A549 (cell line): ENCODE data around the gene LRP1. TPM values are rescaled to one million over a fixed set of nuclear protein-coding genes. Genes with fewer than 3 reads are reported as not detected.

Experiments used
- ATAC-seq, 2 experiments: fragments of 200-7000 bp in 1 of 2; fragments of >200 bp in 1 of 2; cut with Nextera tagmentation in 1 of 2; cut with Tn5 transposase in 1 of 2; 3 replicates each; pipeline versions ENCODE4 v1.8.0 to v1.9.1; 2018 to 2020; ENCODE audit warnings: mild to moderate bottlenecking in 1 of 2, moderate library complexity in 1 of 2
- CTCF ChIA-PET: fragments of 300-600 bp; sonication (Branson Sonifier 250); formaldehyde crosslinking; extraction: SDS; loops from one replicate; lab custom pipeline; 2021; ENCODE audit warnings: antibody characterized with exemption, inconsistent platforms; lab: Yijun Ruan, JAX
- POLR2A ChIA-PET: fragments of 350-600 bp; formaldehyde crosslinking; extraction: SDS; loops from one replicate; lab custom pipeline; 2021; ENCODE audit warnings: antibody characterized with exemption, inconsistent platforms; lab: Yijun Ruan, JAX
- DNase-seq, 2 experiments: peaks; one replicate each; pipeline versions ENCODE4 v3.0.0 to v3.0.0-alpha.2; 2011 to 2016; ENCODE audit warnings: low read depth in 1 of 2, low spot score in 1 of 2
- FAIRE-seq: peaks from 2 replicates; lab custom pipeline; 2011; peaks lifted over from hg19 to GRCh38; lab: Jason Lieb, UNC
- H3K27ac ChIP-seq, 2 experiments: fragments of >200 bp; sonication (Bioruptor Twin); formaldehyde crosslinking; 3 replicates each; pipeline ENCODE4 v1.5.1; 2016 to 2017
- H3K4me1 ChIP-seq: fragments of >200 bp; sonication (Bioruptor Twin); formaldehyde crosslinking; 3 replicates; pipeline ENCODE4 v1.6.1; 2016
- H3K4me2 ChIP-seq: fragments of >200 bp; sonication (Bioruptor Twin); formaldehyde crosslinking; 3 replicates; pipeline ENCODE4 v1.6.1; 2016
- H3K4me3 ChIP-seq: fragments of >200 bp; sonication (Bioruptor Twin); formaldehyde crosslinking; 3 replicates; pipeline ENCODE4 v1.5.1; 2016
- H3K9me3 ChIP-seq: fragments of >200 bp; sonication (Bioruptor Twin); formaldehyde crosslinking; 3 replicates; pipeline ENCODE4 v1.6.1; 2016
- BCL3 ChIP-seq: fragments of >200 bp; sonication (Bioruptor Twin); formaldehyde crosslinking; IDR thresholded peaks from 3 replicates; pipeline ENCODE4 v1.6.1; 2016
- CBX8 ChIP-seq: fragments of 200-600 bp; sonication (generic); IDR thresholded peaks from 2 replicates; pipeline ENCODE4 v1.6.1; 2016
- ESRRA ChIP-seq: fragments of 150-350 bp; IDR thresholded peaks from 2 replicates; pipeline ENCODE4 v1.6.1; 2014; ENCODE audit warnings: mild to moderate bottlenecking, low read length, borderline replicate concordance
- FOSL2 ChIP-seq, 2 experiments: fragments of 450-650 bp in 1 of 2; fragments of >200 bp in 1 of 2; sonication (Bioruptor Twin) in 1 of 2; formaldehyde crosslinking; IDR thresholded peaks; 2 replicates each; pipeline versions ENCODE4 v1.5.0 to v1.6.1; 2016 to 2020; ENCODE audit warnings: mild to moderate bottlenecking in 1 of 2, moderate library complexity in 1 of 2
- HDAC2 ChIP-seq: fragments of 200-600 bp; sonication (generic); IDR thresholded peaks from 2 replicates; pipeline ENCODE4 v1.6.1; 2016
- HOXB13 ChIP-seq: fragments of 250-450 bp; sonication (Bioruptor Pico); IDR thresholded peaks from 2 replicates; pipeline ENCODE4 v1.5.0; 2020; ENCODE audit warnings: low read depth, mild to moderate bottlenecking, moderate library complexity
- KDM5A ChIP-seq: fragments of 200-600 bp; sonication (generic); IDR thresholded peaks from 2 replicates; pipeline ENCODE4 v1.6.1; 2016; ENCODE audit warnings: antibody characterized with exemption, mild to moderate bottlenecking
- MYC ChIP-seq: IDR thresholded peaks from 2 replicates; pipeline ENCODE4 v1.6.1; 2012; ENCODE audit warnings: mild to moderate bottlenecking, inconsistent platforms, low read length, improper control_type of control experiment, borderline replicate concordance
- PBX3 ChIP-seq: IDR thresholded peaks from 2 replicates; pipeline ENCODE4 v1.6.1; 2012
- RFX5 ChIP-seq: fragments of 450-650 bp; IDR thresholded peaks from 2 replicates; pipeline ENCODE4 v1.7.1; 2014; ENCODE audit warnings: antibody characterized with exemption, mild to moderate bottlenecking, moderate library complexity
- ZC3H11A ChIP-seq: fragments of 450-650 bp; IDR thresholded peaks from 2 replicates; pipeline ENCODE4 v1.6.1; 2014; ENCODE audit warnings: antibody characterized with exemption, mild to moderate bottlenecking
- ZNF302 ChIP-seq: fragments of 250-450 bp; sonication (Bioruptor Pico); IDR thresholded peaks from 2 replicates; pipeline ENCODE4 v1.9.0; 2021; ENCODE audit warnings: inconsistent platforms, mild to moderate bottlenecking, moderate library complexity
- WGBS: methylation state at CpG from one replicate; pipeline ENCODE4 v1.1.6; 2017; ENCODE audit errors: missing lambda C conversion rate; 5-methylcytosine and 5-hydroxymethylcytosine counted together
- polyA plus RNA-seq, 4 experiments: library from polyadenylated mRNA; depleted of rRNA in 3 of 4; stranded (reverse); fragments of >200 nt; fragmentation: RNase III in 1 of 4; extraction: RNeasy Plus Mini Kit Qiagen cat#74134 plus additional on column Dnase treatment in 1 of 4; gene quantifications; 2 replicates in 3 of 4; 3 replicates in 1 of 4; pipeline ENCODE4 v1.2.3, GENCODE V29; 2011 to 2017
- TF ChIP-seq, protein P1 (sequence below): fragments of 450-650 bp; IDR thresholded peaks from 2 replicates; pipeline ENCODE4 v1.6.1; 2014; ENCODE audit warnings: antibody characterized with exemption
- TF ChIP-seq, protein P2 (sequence below): fragments of >200 bp; sonication (Bioruptor Twin); formaldehyde crosslinking; IDR thresholded peaks from 2 replicates; pipeline ENCODE4 v1.6.1; 2016

Gene LRP1
- polyA plus RNA-seq, 2 of the 4 experiments (the other 2 are of a cell fraction): 5.6 to 9.4 TPM

DNA sequence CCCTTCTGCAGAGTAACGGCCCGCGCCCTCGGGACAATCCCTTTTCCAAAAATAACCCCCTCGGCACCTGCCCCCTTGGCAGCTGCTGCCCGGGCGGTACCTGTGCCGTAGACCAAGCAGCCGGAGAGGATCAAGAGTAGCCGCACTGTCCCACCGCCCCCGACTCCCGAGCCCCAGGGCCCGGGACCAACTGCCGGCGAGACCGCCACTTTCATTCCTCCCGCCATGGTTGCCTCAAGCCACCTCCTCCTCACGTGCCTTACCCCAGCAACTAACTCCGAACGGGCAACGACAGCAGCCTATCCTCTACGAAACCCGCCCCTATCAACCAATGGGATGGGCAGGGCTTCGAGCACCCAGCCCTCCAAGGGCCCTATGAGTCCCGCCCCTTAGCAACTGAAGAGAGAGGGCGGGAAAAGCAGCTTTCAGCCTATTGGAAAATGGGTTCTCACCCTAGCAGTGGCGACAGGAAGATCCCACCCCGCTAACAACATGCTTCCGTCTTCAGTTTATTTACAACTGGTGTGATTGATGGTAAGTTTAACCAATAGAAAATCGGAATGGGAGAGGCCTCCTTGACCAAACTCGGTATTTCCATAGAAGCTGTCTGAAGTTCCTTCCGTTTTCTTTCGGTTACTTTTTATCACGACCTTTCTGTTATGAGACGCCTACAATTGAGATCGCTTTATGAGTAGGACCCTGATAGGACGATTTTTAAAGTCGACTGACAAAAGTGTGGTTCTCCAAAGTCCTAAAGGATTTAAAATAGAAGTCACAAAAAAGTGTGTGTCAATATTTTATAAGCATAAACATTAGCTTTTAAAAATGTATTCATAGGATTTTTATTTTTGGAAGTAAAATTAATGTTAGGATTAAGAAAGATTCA is 49.5 kb upstream of the LRP1 start, which contains the start of gene NEMP1 (continued):
- TF ChIP-seq MYC: peak; percentile 20; the same call in 1 of the 2 replicates
- TF ChIP-seq PBX3: peak; percentile 92
- TF ChIP-seq, protein P1, sequence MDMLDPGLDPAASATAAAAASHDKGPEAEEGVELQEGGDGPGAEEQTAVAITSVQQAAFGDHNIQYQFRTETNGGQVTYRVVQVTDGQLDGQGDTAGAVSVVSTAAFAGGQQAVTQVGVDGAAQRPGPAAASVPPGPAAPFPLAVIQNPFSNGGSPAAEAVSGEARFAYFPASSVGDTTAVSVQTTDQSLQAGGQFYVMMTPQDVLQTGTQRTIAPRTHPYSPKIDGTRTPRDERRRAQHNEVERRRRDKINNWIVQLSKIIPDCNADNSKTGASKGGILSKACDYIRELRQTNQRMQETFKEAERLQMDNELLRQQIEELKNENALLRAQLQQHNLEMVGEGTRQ: peak; percentile 92
- TF ChIP-seq KDM5A: peak; percentile 88
- TF ChIP-seq, all 56 proteins: peak for 12

DNA sequence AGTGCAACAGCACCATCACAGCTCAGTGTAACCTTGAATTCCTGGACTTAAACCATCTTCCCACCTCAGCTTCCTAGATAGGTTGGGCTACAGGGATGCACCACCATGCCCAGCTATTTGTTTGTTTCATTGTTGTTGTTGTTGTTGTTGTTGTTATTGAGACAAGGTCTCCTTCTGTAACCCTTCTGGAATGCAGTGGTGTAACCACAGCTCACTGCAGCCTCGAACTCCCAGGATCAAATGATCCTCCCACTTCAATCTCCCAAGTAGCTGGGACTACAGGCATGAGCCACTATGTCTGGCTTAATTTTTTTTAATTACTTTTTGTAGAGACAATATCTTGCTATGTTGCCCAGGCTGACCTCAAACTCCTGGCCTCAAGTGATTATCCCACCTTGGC is 48.5 kb upstream of the LRP1 start:
- POLR2A ChIA-PET: interaction anchor here (1.0 to 2.7 kb wide), 5 partner anchors 8 to 392 kb away, joined by 6 to 63 read pairs (median 8); partner anchors contain the start of genes NAB2, PTGES3 and STAT6
- FAIRE-seq (no peak), ATAC-seq (no peak), DNase-seq (no peak)
- H3K27ac ChIP-seq: peak overlapping the region in 1 of 2 experiments; percentile 69; a peak in 3 of 6 replicates
- peaks cover 10% of the 10 kb centered on the region; the same call in 2 of the 3 replicates for H3K4me1 ChIP-seq
- TF ChIP-seq HDAC2: no peak
- no peaks in the 10 kb centered on the region for H3K9me3 ChIP-seq
- peak overlapping the region; percentile 76 for H3K4me2 ChIP-seq
- WGBS: 78% methylated on average over 1 of the region's 1 CpG
- H3K4me3 ChIP-seq: no peak overlapping the region
- CTCF ChIA-PET: interaction anchor here (0.7 to 20.9 kb wide), 14 partner anchors 8 to 239 kb away, joined by 3 to 440 read pairs (median 5); partner anchors contain the start of gene STAT6

DNA sequence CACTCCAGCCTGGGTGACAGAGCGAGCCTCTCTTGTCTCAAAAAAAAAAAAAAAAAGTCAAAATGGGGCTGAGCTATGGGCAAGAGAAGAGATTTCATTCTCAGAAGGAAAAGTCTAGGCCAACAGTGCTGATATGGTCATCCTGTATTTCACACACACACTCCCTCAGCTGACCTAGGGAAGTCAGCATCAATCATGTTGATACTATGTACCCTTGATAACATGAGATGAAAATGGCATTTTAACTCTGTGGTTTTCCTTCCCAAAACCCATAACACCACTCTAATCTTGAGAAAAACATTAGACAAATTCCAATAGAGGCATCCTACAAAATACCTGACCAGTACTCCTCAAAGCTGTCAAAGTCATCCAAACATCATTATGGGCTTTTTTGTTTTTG is 47.4 kb upstream of the LRP1 start:
- peaks cover 13% of the 10 kb centered on the region for H3K4me1 ChIP-seq
- H3K9me3 ChIP-seq: no peaks in the 10 kb centered on the region
- POLR2A ChIA-PET: no interaction called here
- ATAC-seq (no peak), DNase-seq (no peak), FAIRE-seq (no peak)
- H3K4me2 ChIP-seq: no peak overlapping the region
- TF ChIP-seq HDAC2: no peak
- TF ChIP-seq PBX3: no peak
- no peak for TF ChIP-seq ZC3H11A
- TF ChIP-seq, protein P2, sequence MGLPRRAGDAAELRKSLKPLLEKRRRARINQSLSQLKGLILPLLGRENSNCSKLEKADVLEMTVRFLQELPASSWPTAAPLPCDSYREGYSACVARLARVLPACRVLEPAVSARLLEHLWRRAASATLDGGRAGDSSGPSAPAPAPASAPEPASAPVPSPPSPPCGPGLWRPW: no peak
- TF ChIP-seq KDM5A: no peak
- TF ChIP-seq ESRRA: no peak
- no peak for TF ChIP-seq CBX8
- TF ChIP-seq, protein P1: no peak
- TF ChIP-seq RFX5: no peak
- TF ChIP-seq MYC: no peak
- CTCF ChIA-PET: interaction anchor here (0.8 to 20.9 kb wide), 3 partner anchors 11 to 27 kb away, joined by 4 to 440 read pairs (median 65); partner anchors contain the start of gene STAT6
- WGBS: 84% methylated on average over 1 of the region's 1 CpG
- H3K4me3 ChIP-seq: no peak overlapping the region
- no peak overlapping the region for H3K27ac ChIP-seq

DNA sequence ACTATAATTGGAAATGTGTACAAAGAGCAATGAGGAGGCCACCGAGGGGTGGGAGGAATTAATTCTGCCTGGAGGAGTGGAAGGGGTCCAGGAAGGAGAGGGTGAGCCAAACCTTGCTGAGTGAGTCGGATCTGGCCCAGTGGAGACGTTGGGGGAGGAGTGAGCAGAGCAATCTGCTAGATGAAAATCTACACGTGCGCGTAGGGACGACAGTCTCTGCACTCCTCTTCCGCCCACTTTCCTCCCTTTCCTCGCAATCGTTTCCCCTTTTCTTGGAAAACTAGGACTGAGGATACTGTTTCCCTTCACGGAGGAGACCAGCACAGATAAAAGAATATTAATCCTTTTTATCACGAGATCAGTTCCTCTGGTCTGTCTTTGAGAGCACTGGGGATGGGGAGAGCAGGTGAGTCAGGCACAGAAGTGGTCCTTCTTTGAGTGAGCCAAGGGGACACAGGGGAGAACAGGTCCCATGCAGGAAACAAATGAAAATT is 42.2 kb upstream of the LRP1 start:
- Histone ChIP-seq H3K27ac (peak overlapping the region; percentile 96 to 100), H3K4me2 (peak overlapping the region; percentile 99), H3K4me3 (peak overlapping the region; percentile 89), H3K4me1 (peaks cover 19% of the 10 kb centered on the region), H3K9me3 (no peaks in the 10 kb centered on the region)
- DNase-seq: no peak
- POLR2A ChIA-PET: interaction anchor here (4.4 to 6.8 kb wide), 2 partner anchors 8 to 25 kb away, joined by 63 to 143 read pairs; partner anchors contain the start of genes NEMP1 and STAT6
- TF ChIP-seq KDM5A (no peak), HOXB13 (CRISPR knock-in tag) (no peak), FOSL2 (IDR thresholded peaks at IDR 0.05) (no peak), FOSL2 (CRISPR knock-in tag; IDR thresholded peaks at IDR 0.05) (no peak), BCL3 (no peak), ZNF302 (no peak)
- FAIRE-seq: no peak
- no peak for ATAC-seq
- CTCF ChIA-PET: interaction anchor here (1.0 to 20.9 kb wide), 7 partner anchors 12 to 97 kb away, joined by 3 to 440 read pairs (median 65); partner anchors contain the start of gene STAT6
- 78% methylated on average over 12 of the region's 12 CpGs for WGBS
